Uterus (tissue), 2 donors: ENCODE data around the gene IFNAR2.

Source experiments
- POLR2A ChIP-seq, 2 donors: fragments of 450-650 bp; IDR thresholded peaks; one replicate each; pipeline ENCODE4 v1.6.1; 2016; ENCODE audit warnings: antibody characterized with exemption in 2 of 2, mild to moderate bottlenecking in 1 of 2, moderate library complexity in 1 of 2
- TF ChIP-seq, protein P1 (sequence below), 4 experiments: fragments of 200-600 bp in 2 of 4; fragments of 450-650 bp in 2 of 4; sonication (generic) in 2 of 4; IDR thresholded peaks; one replicate each; pipeline ENCODE4 v1.5.1; 2016 to 2019; ENCODE audit warnings: antibody characterized with exemption in 4 of 4, mild to moderate bottlenecking in 2 of 4, moderate library complexity in 1 of 4

DNA sequence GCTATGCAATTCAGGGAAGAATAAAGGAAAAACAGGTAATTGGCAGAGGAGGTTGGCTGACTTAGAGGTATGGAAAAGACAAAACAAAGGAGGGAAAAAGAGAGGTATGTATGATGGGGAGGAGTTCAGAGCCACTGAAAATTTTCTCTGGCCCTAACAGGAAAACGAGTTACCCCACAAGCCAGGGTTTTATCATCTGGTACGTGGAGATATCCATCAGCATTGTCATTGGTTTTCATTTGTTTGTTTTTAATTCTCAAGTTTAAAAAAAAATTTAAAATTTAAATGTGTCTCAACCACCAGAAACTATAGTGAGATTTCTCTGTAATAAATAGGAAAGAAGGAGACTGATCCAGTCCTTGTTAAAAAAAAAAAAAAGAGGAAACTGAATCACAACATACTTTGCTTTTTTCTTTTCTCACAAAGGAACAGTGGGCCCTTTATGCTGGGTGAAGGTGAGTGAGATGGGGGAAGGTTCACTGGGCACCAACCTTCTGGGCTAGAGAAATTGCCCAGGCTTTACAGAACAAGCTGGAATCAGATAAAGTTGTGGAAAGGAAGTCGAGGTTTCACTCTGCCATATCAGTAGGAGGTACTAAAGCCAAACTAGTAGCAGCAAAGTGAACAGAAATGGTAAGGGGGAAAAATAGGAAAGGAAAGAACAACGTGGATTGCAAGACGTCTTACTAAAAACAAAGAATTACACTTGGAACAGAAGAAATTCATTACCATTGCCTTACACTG lies 2.7 kb downstream of the IFNAR2 start:
- TF ChIP-seq, protein P1, sequence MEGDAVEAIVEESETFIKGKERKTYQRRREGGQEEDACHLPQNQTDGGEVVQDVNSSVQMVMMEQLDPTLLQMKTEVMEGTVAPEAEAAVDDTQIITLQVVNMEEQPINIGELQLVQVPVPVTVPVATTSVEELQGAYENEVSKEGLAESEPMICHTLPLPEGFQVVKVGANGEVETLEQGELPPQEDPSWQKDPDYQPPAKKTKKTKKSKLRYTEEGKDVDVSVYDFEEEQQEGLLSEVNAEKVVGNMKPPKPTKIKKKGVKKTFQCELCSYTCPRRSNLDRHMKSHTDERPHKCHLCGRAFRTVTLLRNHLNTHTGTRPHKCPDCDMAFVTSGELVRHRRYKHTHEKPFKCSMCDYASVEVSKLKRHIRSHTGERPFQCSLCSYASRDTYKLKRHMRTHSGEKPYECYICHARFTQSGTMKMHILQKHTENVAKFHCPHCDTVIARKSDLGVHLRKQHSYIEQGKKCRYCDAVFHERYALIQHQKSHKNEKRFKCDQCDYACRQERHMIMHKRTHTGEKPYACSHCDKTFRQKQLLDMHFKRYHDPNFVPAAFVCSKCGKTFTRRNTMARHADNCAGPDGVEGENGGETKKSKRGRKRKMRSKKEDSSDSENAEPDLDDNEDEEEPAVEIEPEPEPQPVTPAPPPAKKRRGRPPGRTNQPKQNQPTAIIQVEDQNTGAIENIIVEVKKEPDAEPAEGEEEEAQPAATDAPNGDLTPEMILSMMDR (IDR thresholded peaks at IDR 0.05): no peak
- TF ChIP-seq POLR2A (IDR thresholded peaks at IDR 0.05): no peak
